NCI-H1105 (cell line): ENCODE results near the gene DYNC1I1.
A peak's percentile ranks its signal among the peaks of the same experiment; 100 is the strongest.

Source experiments
- DNase-seq: peaks from one replicate; lab custom pipeline; 2025; lab: John Stamatoyannopoulos, UW

DYNC1I1 gene

DNA sequence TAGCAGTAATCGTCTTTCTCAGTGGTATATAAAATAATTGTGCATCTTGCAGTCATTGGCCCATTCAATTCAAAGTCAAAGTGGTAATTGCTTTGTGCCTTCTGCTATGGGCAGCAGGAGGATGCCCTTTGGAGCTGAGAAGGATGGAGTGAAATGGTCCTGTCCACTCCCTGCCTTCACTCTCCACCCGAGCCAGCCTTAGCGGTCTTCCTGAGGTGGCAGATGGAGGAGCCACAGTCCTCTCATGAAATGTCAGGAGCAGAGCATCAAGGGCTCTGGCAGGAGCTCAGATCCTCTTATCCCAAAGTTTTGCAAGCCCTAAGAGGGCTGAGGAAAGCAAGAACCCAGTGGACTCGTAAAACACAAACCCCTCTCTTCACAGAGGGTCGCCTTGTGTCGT is 199.4 kb downstream of the DYNC1I1 start:
- no peak for DNase-seq

DNA sequence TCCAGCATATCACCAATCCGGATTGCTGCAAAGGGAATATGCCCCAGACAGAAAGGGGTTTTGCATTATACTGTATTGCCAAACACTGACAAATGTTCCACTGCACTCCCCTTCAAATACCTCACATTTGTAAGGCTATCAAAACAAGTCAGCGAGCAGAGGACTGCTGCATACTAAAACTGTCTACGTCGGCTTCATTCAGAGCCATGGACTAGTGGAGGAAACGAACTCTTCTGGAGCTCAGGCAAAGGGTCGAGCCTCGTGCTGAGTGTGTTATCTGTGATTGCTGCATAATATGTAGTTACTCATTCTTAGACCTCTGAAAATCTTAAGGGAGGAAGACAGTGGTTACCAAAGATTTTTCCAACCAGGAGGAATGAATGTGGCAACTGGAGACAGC is 200.2 kb downstream of the DYNC1I1 start:
- DNase-seq: no peak

DNA sequence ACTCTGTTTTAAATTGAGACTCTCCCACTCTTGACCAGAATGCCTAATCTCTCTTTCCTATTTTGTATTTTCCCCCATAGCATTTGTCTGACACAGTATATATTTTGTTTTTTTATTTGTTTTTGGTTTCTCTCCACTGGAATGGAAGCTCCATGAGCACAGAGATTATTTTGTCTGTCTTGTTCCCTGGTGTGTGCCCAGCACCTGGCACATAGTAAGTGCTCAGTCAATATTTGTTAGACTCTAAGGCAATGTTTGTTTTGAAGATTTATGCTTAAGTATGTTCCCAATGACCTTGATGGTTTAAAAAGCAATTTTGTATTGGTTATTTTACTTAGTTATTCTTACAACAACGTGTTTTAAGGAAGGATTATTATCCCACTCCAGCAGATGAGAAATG is 201.8 kb downstream of the DYNC1I1 start:
- DNase-seq: no peak

DNA sequence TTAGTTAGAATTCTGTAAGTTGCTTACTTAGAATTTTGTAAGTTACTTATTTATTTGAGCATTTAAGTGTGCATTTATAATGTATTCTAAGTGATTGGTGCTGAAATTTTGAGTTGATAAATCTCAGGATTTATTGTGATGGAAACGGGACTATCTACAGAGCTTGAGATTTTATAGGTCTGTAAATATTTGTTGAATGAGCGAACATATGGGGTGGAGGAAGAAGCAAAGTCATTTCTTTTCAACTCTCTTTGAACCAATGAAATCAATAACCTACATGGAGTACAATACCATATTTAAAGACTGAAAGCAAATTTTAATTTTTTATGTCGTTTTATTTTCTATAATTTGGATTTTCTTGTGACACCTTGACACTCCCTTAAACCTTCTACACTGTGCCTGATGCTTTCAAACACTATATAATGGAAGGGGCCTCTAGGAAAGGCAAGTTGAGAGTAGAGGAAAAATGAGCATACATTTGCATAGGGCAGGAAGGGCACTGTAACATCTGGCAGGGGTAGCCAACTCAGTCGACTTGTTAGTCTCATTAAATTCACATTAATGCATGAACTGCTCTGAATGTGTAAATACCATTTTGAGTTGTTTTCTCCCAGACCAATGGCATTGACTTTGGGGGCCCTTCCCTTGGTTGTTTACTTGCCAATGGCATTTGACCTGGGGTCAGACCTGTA is 204.2 kb downstream of the DYNC1I1 start:
- no peak for DNase-seq

DNA sequence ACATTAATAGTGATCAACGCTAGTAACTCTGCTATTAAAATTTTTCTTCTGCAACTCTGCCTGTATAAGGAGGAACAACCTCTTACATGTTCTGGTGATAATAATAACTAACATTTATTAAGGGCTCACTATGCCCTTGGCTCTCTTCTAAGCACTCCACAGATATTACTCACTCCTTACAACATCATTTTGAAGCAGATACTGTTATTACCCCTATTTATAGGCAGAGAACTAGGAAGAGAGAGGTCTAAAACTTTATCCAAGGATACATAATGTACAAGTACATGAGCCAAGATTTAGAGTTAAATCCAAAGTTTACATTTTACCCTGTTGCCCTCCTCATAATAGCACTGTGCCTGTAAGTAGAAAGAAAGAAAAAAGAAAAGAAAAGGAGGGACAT is 205.6 kb downstream of the DYNC1I1 start:
- DNase-seq: no peak

DNA sequence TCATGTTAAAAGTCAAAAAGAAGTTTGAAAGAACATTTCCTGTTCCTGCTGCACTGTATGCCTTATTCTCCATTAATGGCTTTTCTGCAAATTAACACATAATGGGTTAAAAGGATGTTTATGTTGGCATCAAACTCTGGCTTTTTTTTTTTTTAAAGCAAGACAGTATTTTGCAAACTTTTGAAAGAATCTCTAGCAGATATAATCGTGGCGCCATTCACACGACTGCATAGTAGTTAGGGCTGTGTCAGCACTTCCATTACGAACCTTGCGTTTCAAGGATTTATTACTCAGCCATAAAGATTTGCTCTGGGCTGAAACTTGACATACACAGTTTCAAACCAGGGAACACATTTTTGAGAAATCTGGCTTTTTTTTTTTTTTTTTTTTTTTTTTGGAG is 207.8 kb downstream of the DYNC1I1 start:
- no peak for DNase-seq

DNA sequence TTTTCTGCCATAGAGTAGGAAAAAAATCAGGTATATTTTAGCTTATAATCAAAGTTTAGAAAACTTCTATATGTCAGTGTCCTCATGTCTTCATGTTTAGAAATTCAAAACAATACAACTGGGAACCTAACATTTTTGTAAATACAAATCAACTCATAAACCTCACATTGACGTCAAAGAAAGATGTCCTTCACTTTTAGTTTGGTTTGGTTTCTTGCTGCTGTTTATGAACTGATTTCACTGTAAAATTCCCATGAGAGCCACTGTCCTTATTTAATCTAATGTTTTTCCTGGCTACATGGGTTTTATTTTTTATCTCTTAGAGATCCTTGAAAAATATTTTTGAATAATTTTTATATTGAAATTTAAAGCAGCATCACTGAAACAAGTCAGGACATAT is 208.4 kb downstream of the DYNC1I1 start:
- DNase-seq: no peak

DNA sequence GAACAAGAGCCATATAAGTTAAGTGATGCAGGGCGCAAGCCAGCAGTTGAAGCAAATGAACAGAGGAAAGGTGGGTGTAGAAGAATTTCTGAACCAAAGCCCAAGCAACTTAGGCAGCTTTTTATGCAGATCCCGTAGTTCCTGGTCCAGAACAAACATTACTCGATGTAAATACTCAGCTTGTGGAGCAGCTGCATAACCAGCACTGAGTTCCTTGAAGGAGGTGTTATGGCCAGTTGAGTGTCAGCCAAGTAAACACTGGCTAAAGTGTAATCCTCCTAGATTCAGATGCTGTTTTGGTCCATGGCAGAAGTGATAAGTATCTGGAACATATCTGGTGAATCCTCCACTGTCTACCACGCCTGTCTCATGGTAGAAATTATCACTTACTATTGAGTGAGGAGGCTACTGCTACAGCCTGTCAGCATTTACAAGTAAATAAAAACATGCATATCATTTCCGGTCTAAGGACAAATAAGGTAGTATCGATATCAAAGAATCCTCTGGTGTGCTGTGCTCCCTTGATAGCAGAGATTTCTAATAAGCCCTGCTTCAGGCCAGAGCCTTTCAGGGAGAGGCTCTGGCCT is 213.9 kb downstream of the DYNC1I1 start:
- DNase-seq: no peak

DNA sequence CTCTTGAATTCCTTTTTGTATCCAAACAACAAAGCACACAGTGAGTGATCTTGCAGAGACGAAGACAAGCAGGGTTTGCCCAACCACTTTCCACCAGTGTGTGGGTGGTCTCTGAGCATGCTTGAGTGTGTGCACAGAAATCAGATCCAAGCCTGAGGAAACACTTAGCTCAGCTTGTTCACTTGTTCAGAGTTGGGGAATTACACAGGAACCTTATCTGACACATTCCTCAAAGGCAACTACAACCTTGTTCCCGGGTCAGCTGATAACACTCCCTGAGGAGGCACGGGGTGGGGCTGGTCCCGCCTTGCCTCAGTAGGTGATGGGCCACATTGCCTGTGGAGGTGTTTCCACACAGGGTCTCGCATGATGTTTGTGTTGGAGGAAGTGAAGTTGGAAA is 216.9 kb downstream of the DYNC1I1 start:
- DNase-seq: no peak

DNA sequence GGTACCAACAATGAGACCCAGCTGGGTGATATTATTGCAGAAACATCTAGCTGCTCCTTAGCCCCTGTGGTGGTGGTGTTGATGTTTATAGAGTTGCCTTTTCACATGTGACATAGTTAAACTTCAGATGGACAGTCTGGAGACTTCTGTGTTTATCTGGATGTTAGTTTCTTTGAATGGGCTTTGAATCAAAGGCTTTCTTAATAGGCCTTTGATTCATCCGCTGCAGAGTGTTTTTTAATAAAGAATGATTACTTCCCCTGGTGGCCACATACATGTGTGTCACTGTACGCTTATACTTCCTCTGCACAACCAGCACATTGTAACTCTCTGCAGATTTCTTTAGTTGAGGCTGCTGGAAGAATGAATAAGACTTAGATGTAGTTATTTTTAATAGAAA is 221.0 kb downstream of the DYNC1I1 start:
- DNase-seq: no peak

DNA sequence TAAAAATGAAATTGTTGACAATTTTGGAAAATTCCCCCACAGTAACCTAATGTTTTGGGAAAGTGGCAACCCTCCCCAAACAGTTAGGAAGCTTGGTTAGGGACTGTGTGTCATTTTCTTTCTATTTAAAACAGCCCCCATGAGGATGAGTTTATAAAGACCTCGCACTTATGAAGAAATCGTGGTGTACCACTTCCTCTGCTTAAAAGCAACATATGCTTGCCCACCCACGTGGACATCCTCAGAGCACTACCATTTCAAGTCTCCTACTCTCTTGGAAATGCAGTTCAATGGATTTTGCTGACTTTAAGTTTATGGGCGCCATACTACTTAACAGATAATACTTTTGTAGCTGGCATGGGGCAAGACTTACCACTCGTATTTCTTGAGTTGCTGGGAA is 223.8 kb downstream of the DYNC1I1 start:
- DNase-seq: no peak

DNA sequence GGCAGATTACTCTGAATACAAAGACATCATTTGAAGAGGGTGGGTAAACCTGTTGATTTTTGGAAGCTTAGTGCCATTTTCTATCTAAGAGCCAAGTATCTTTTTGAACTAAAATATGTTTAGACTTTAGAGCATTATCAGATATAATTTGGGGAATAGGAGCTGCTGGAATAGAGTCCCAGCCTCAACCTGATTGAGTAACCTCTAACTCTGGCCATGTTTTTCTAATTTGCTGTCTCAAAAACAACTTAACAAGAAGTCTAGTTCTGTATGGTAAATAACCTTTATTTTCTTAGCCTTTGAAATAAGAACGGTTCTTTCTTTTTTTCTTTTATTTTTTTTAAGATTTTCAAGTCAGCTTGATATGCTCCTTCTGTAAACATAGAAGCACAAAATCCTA is 224.5 kb downstream of the DYNC1I1 start:
- no peak for DNase-seq

DNA sequence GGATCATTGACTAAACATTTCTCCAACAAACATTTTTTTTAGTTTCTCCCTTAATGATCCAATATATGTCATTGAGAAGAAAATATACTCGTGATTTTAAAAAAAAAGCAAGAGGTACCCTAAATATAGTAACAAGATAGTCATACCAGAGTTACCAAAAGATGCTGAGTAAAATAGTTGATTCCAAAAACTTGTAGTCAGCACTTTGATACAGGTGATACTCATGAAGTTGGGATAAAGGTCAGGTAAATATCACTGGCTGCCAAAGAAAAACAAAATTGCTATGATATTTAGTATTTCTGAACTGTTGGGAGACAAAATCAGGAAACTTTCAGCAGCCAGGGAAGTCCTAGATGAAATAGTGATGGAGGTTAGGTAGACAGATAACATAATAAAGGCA is 225.3 kb downstream of the DYNC1I1 start:
- no peak for DNase-seq

DNA sequence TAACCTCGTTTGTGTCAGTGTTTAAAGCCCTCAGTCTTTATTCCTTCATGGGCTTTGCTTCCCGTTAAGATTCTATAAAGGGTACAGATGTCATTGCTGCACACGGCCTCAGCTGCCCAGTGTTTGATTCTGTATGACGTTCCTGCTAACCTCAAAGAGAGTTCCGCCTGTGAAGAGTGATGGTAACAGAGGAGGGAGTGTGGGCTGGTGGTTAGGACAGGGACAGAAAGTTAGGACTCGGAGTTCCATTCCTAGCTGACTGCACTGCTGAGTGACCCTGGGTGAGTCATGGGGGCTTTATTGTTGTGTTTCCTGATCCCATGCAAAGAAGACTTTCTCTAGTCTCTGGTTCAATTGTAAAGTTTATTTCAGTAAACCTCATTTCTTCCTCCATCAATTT is 227.1 kb downstream of the DYNC1I1 start:
- DNase-seq: no peak

DNA sequence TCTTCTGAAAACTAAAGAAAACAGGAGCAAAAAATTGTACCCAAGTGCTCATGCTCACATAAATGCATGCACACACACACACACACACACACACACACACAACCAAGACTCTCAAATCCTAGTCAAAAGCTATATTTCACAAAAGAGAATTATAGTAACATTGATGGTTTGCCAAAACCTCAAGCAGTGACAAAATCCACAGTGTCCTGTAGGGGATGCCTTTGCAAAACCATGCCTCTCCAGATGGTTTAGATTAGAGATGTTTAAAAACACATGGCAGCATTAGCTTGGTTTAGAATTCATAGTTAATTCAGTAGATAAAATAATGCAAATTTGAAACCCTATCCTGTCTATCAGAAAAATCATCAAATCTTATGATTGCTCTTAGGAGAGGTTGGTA is 232.2 kb downstream of the DYNC1I1 start:
- DNase-seq: no peak

DNA sequence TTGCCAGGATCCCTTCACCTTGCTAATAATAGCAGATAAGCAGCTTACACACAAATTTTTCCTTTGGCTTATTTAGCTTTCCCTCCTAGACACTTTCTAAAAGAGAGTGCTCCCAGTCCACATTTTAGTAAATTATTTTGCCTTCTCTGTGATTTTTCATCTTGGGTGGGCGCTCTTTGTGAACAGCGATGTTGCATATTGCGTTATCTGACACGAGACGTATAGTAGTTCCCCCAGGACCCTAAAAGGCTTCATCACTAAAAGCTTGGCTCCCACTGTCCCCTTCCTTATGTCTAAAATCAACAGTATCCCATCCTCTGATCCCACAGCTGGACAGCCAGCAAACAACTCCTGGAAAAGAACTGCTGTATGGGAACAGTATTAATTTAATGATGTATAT is 232.9 kb downstream of the DYNC1I1 start:
- no peak for DNase-seq

DNA sequence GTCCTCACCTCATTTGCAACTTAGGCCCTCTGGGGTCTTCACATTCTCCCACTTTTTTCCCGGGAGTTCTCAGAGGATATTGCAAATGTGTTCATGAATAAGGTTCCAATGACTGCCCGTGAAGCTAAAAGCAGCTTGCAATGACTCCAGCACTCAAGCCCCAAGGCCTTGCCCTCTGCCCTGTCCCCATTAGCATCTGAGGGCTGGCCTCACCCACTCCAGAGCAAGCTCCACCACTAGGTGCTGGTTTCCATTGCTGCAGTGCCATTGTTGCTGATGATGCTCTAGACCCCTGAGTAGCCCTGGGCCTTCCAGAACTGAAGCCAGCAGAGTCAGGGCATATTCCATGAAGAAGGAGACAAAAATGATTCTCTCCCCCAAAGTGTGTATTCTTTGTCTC is 236.8 kb downstream of the DYNC1I1 start:
- no peak for DNase-seq

DNA sequence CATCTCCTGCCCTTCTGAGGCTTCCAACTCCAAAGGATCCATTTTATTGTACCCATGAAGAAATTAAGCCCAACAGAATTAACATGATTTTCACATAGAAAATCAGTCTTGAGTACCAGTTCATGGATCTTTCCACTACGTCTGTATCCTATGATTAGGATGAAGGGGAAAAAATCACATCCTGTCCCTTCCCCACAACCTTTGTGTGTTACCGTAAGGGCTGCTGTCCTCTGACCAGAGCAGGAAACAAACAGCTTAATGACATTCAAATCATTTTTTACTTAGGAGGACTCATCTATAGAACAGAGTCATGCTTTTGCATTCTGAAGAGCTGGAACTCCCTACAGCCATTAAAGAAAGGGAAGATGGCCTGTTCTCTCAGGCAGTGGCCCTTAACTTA is 241.5 kb downstream of the DYNC1I1 start:
- DNase-seq: no peak

DNA sequence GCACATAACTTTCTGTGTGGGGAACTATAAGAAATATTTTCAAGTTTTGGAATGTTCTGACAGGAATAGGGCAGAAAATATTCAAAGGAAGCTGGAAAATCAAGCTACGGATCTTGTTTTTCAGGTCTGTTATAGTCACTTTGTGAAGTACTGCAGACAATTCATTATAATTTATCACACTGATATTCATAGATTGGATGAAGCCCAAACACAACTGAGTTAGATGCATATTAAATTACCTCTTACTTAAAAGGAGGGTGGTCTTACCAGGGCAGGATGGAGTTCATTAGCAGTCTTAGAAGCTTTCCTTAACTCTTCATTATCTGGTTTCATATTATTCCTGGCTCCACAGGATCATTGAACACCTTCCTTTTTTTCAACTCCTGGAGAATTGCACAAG is 242.3 kb downstream of the DYNC1I1 start:
- DNase-seq: no peak

DNA sequence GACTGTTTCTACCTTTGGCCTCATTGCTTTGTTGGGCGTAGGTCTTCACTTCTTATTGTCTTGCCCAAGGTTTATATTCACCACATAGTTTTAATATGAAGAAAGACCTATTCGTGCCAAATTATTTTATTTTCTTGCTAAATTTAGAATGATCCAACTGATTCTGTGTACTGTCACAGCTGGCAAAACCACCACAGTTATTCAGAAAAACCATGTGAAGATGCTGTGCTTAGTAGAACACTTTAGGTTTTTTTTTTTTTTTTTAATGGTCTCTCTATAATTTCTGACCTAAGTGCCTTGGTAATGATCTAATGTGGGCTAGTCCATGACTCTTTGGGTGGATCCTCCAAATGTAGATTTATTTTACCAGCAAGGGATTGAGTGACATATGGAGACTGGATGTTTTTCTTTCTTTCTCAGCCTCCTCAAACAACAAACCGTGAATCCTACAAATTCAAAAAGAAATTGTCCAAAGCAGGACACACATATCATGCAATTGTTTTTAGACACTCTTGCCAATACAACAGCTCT is 243.8 kb downstream of the DYNC1I1 start:
- no peak for DNase-seq

DNA sequence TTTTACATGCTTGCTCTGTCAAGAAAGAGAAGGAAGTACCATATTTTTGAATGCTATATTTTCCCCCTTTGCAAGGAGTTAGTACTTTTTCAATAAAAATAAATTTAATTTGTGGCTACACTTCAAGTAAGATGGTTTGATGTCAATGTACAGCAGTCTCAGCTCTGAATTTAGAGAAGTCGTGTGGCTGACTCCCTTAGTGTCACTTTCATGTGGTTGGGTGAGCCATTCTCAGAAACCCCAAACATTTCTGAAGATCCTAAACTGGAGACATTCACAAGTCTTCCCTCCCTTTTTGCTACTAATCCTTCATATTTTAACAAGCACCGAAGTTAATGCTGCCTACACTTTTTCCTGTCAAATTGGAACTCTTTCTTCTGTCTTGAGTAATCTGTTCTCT is 244.4 kb downstream of the DYNC1I1 start:
- DNase-seq: no peak

DNA sequence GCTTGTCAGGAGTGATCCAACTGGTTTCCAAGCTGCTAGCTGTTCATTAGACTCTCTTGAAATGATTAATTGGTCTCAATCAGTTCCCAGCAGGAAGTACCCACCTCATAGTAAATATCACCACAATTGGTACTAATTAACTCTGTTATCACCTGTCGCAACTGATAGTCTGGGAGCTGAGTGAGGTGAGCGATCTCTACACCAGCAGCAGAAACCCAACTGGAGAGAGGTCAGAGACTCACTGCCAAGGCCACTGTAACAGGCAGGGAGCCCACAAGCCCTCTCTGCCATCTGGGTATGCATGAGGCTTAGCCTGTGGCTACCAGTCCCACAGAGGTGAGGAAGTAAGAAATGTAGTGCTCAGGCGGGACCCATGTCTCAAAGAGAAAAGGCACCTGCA is 245.5 kb downstream of the DYNC1I1 start:
- peak; percentile 84 for DNase-seq

DNA sequence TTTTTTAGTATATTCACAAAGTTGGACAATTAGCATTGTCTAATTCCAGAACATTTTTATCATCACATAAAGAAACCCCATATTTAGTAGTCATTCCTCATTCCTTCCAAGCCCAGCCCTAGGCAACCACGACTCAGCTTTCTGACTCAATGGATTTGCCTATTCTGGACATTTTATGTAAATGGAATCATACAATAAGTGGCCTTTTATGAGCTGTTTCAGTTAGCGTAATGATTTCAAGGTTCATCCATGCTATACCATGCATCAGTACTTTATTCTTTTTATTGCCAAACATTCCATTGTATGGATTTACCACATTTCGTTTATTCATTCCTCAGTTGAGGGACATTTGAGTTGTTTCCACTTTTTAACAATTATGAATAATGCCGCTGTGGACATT is 249.2 kb downstream of the DYNC1I1 start:
- no peak for DNase-seq

DNA sequence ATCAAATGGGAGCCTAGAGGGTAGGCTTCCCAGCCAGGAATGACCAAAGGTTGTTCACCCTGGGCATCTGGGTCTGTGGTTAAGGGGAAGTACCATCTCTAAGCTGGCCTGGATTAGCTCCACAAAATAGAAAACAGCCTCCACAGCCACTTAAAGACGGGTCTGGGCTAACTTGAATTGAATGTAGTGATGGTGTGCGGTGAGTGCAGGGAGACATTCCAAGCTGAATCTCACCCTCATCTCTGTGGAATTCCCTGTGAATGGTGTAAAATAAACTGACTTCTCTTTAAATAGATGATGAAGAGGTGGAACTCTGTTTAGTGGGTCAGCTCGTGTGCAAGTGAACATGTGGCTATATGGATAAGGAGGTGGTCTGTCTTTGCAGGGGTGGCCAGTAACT is 251.0 kb downstream of the DYNC1I1 start:
- DNase-seq: no peak
